Measurements from ENCODE around the gene THRB. TPM values are rescaled to one million over a fixed set of nuclear protein-coding genes. Genes with fewer than 3 reads are reported as not detected.

THRB gene
- total RNA-seq, 1 experiment from 2014 or later: not detected

GRCh38 chr3:24443476-24443875 is 51.2 kb downstream of the THRB start:
- no peaks in the 10 kb centered on the region for H4K20me1 ChIP-seq (ENCODE audit: insufficient read depth, low read depth, low read length)
- H3K27ac ChIP-seq (ENCODE audit: low read length): no peak overlapping the region
- no peak for DNase-seq
- no peak overlapping the region for H3K4me3 ChIP-seq (ENCODE audit: low read length)
- H3K4me2 ChIP-seq (ENCODE audit: low read depth, low read length, poor library complexity, severe bottlenecking): no peak overlapping the region
- H3K9me3 ChIP-seq (ENCODE audit: low read length): no peaks in the 10 kb centered on the region
- no peaks in the 10 kb centered on the region for H3K79me2 ChIP-seq (ENCODE audit: low read length)
- no peak overlapping the region for H3K9ac ChIP-seq (ENCODE audit: low read length)
- H2AFZ ChIP-seq (ENCODE audit: low read length): no peak overlapping the region
- H3K36me3 ChIP-seq (ENCODE audit: insufficient read depth, low read length): no peaks in the 10 kb centered on the region
- no peaks in the 10 kb centered on the region for H3K4me1 ChIP-seq (ENCODE audit: low read length)
- H3K27me3 ChIP-seq (ENCODE audit: low read length): no peaks in the 10 kb centered on the region
- H3K9me2 ChIP-seq (replicated peaks; ENCODE audit: insufficient read depth, low read length): no peaks in the 10 kb centered on the region

DNA sequence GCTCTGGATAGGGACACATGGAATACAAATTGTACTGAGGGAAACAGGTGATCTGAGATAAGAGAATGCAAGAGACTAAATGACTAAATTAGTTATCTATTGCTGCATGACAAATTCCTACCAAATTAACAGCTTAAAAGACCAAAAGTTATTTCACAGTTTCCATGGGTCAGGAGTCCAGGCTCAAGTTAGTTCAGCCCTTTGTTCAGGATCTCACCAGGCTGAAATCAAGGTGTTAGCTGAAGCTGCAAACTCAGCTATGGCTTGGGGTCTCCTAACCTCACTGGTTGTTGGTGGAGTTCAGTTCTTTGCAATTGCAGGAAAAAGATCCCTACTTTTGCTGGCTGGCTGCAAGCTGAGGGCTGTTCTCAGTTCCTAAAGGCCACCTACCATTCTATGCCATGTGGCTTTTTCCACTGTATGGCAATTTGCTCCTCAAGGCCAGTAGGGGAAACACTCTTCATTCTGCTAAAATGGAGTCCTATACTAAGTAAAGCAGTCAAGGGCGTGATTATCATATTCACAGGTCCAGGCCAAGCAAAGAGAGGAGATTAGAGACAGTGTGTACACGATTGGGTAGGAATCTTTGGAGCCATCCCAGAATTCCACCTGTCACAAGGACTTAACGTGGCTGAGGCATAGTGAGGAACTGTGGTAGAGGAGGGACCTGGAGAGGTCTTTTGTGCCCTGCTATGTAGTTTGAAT is 53.7 kb downstream of the THRB start:
- Histone ChIP-seq H3K79me2 (ENCODE audit: low read length) (no peaks in the 10 kb centered on the region), H3K9ac (ENCODE audit: low read length) (no peak overlapping the region), H3K27me3 (ENCODE audit: low read length) (no peaks in the 10 kb centered on the region), H3K4me3 (ENCODE audit: low read length) (no peak overlapping the region), H3K36me3 (ENCODE audit: insufficient read depth, low read length) (no peaks in the 10 kb centered on the region), H2AFZ (ENCODE audit: low read length) (no peak overlapping the region), H3K4me2 (ENCODE audit: low read depth, low read length, poor library complexity, severe bottlenecking) (no peak overlapping the region), H3K9me3 (ENCODE audit: low read length) (no peaks in the 10 kb centered on the region), H4K20me1 (ENCODE audit: insufficient read depth, low read depth, low read length) (no peaks in the 10 kb centered on the region), H3K4me1 (ENCODE audit: low read length) (no peaks in the 10 kb centered on the region), H3K27ac (ENCODE audit: low read length) (no peak overlapping the region), H3K9me2 (replicated peaks; ENCODE audit: insufficient read depth, low read length) (no peaks in the 10 kb centered on the region)
- DNase-seq: no peak

DNA sequence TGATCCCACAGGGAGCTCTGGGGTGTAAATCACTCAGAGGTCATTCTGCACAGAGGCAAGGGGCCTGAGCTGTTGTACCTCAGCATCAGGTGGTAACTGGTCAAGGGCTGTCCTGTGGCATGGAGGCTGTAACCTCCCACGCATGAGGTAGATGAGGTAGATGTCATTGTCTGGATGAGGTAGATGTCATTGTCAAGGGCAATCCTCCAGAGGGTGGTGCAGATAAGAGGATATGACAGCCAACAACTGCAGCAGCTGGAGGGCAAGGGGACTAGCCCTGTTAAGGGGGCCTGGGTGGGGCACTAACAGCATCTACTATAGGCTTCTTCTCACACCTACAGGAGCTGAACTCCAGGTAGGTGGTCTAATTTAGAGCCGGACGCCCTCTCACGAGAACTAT is 55.6 kb downstream of the THRB start:
- H3K9me2 ChIP-seq (replicated peaks; ENCODE audit: insufficient read depth, low read length): no peaks in the 10 kb centered on the region
- H3K79me2 ChIP-seq (ENCODE audit: low read length): no peaks in the 10 kb centered on the region
- H3K27ac ChIP-seq (ENCODE audit: low read length): no peak overlapping the region
- no peak overlapping the region for H2AFZ ChIP-seq (ENCODE audit: low read length)
- H3K9ac ChIP-seq (ENCODE audit: low read length): no peak overlapping the region
- no peaks in the 10 kb centered on the region for H3K4me1 ChIP-seq (ENCODE audit: low read length)
- no peak overlapping the region for H3K4me3 ChIP-seq (ENCODE audit: low read length)
- DNase-seq: no peak
- H3K9me3 ChIP-seq (ENCODE audit: low read length): no peaks in the 10 kb centered on the region
- H3K36me3 ChIP-seq (ENCODE audit: insufficient read depth, low read length): no peaks in the 10 kb centered on the region
- H4K20me1 ChIP-seq (ENCODE audit: insufficient read depth, low read depth, low read length): no peaks in the 10 kb centered on the region
- H3K4me2 ChIP-seq (ENCODE audit: low read depth, low read length, poor library complexity, severe bottlenecking): no peak overlapping the region
- no peaks in the 10 kb centered on the region for H3K27me3 ChIP-seq (ENCODE audit: low read length)

DNA sequence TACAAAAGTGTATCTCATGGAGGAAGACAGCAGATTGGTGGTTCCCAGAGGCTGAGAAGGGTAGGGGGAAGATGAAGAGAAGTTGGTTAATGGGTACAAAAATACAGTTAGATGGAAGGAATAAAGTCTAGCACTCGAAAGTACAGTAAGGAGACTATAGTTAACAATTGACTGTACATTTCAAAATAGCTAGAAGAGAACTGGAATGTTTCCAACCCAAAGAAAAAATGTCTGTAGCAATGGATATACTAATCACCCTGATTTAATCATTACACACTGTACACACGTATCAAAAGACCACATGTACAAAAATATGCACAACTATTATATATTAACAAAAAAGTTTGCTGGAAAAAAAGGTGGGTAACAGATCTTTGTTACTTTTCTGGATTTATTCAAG is 57.3 kb downstream of the THRB start:
- Histone ChIP-seq H3K27me3 (ENCODE audit: low read length) (no peaks in the 10 kb centered on the region), H3K36me3 (ENCODE audit: insufficient read depth, low read length) (no peaks in the 10 kb centered on the region), H4K20me1 (ENCODE audit: insufficient read depth, low read depth, low read length) (no peaks in the 10 kb centered on the region), H3K9me2 (replicated peaks; ENCODE audit: insufficient read depth, low read length) (no peaks in the 10 kb centered on the region), H3K4me3 (ENCODE audit: low read length) (no peak overlapping the region), H3K4me1 (ENCODE audit: low read length) (no peaks in the 10 kb centered on the region), H3K9me3 (ENCODE audit: low read length) (no peaks in the 10 kb centered on the region), H3K4me2 (ENCODE audit: low read depth, low read length, poor library complexity, severe bottlenecking) (no peak overlapping the region), H2AFZ (ENCODE audit: low read length) (no peak overlapping the region), H3K79me2 (ENCODE audit: low read length) (no peaks in the 10 kb centered on the region), H3K9ac (ENCODE audit: low read length) (no peak overlapping the region), H3K27ac (ENCODE audit: low read length) (no peak overlapping the region)
- no peak for DNase-seq

GRCh38 chr3:24435584-24435983 is 59.1 kb downstream of the THRB start:
- Histone ChIP-seq H3K4me3 (ENCODE audit: low read length) (no peak overlapping the region), H3K9me2 (replicated peaks; ENCODE audit: insufficient read depth, low read length) (no peaks in the 10 kb centered on the region), H3K4me2 (ENCODE audit: low read depth, low read length, poor library complexity, severe bottlenecking) (no peak overlapping the region), H3K27me3 (ENCODE audit: low read length) (no peaks in the 10 kb centered on the region), H4K20me1 (ENCODE audit: insufficient read depth, low read depth, low read length) (no peaks in the 10 kb centered on the region), H3K36me3 (ENCODE audit: insufficient read depth, low read length) (no peaks in the 10 kb centered on the region), H3K27ac (ENCODE audit: low read length) (no peak overlapping the region), H3K9me3 (ENCODE audit: low read length) (no peaks in the 10 kb centered on the region), H2AFZ (ENCODE audit: low read length) (no peak overlapping the region), H3K9ac (ENCODE audit: low read length) (no peak overlapping the region), H3K4me1 (ENCODE audit: low read length) (no peaks in the 10 kb centered on the region), H3K79me2 (ENCODE audit: low read length) (no peaks in the 10 kb centered on the region)
- no peak for DNase-seq

- H3K27me3 ChIP-seq (ENCODE audit: low read length): no peaks in the 10 kb centered on the region
- no peaks in the 10 kb centered on the region for H4K20me1 ChIP-seq (ENCODE audit: insufficient read depth, low read depth, low read length)
- no peaks in the 10 kb centered on the region for H3K4me1 ChIP-seq (ENCODE audit: low read length)
- H3K4me3 ChIP-seq (ENCODE audit: low read length): no peak overlapping the region
- DNase-seq: no peak
- no peaks in the 10 kb centered on the region for H3K9me2 ChIP-seq (replicated peaks; ENCODE audit: insufficient read depth, low read length)
- H3K36me3 ChIP-seq (ENCODE audit: insufficient read depth, low read length): no peaks in the 10 kb centered on the region
- no peak overlapping the region for H2AFZ ChIP-seq (ENCODE audit: low read length)
- H3K9ac ChIP-seq (ENCODE audit: low read length): no peak overlapping the region
- no peak overlapping the region for H3K4me2 ChIP-seq (ENCODE audit: low read depth, low read length, poor library complexity, severe bottlenecking)
- no peaks in the 10 kb centered on the region for H3K9me3 ChIP-seq (ENCODE audit: low read length)
- H3K79me2 ChIP-seq (ENCODE audit: low read length): no peaks in the 10 kb centered on the region
- H3K27ac ChIP-seq (ENCODE audit: low read length): no peak overlapping the region
Observed at GRCh38 chr3:24434651-24435050, 60.0 kb downstream of the THRB start.

DNA sequence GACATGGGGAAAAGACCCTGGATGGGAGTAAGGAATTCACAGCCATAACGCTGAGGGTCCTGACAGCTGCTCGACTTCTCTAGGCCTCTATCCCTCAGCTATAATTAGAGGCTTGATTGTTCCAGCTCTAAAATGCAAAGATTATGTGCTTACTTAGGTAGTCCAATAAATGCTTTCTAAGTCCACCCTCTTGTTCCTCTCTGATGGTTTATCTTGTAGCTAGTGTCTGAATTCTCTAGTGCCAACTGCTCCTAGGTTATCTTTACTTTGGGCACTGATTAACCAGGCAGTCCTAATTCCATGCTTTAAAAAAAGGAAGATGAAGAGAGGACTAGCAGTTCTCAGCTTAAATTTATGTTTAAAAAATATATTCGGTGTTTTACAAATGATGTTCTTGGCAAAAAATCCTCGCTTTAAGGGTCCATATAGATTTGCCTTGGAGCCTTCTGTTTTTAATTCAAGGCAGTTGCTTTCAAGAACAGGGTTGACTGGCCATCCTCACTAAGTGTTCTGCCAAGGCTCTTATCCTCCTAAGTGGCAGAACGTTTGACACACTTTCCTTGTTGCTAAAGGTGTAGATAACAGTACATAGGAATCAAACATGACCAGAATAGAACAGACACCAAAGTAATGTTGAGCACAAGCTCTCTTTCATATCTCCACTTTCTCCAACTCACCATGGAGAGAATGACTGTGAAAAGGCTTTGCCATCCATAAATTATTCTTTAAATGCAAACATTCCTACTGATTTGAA is 60.6 kb downstream of the THRB start:
- Histone ChIP-seq H3K27me3 (ENCODE audit: low read length) (no peaks in the 10 kb centered on the region), H3K4me3 (ENCODE audit: low read length) (no peak overlapping the region), H3K9me3 (ENCODE audit: low read length) (no peaks in the 10 kb centered on the region), H2AFZ (ENCODE audit: low read length) (no peak overlapping the region), H3K4me1 (ENCODE audit: low read length) (no peaks in the 10 kb centered on the region), H3K79me2 (ENCODE audit: low read length) (no peaks in the 10 kb centered on the region), H3K27ac (ENCODE audit: low read length) (no peak overlapping the region), H3K36me3 (ENCODE audit: insufficient read depth, low read length) (no peaks in the 10 kb centered on the region), H4K20me1 (ENCODE audit: insufficient read depth, low read depth, low read length) (no peaks in the 10 kb centered on the region), H3K9me2 (replicated peaks; ENCODE audit: insufficient read depth, low read length) (no peaks in the 10 kb centered on the region), H3K4me2 (ENCODE audit: low read depth, low read length, poor library complexity, severe bottlenecking) (no peak overlapping the region), H3K9ac (ENCODE audit: low read length) (no peak overlapping the region)
- no peak for DNase-seq

GRCh38 chr3:24432989-24433388 is 61.7 kb downstream of the THRB start:
- no peak for DNase-seq
- Histone ChIP-seq H3K4me2 (ENCODE audit: low read depth, low read length, poor library complexity, severe bottlenecking) (no peak overlapping the region), H3K36me3 (ENCODE audit: insufficient read depth, low read length) (no peaks in the 10 kb centered on the region), H3K4me1 (ENCODE audit: low read length) (no peaks in the 10 kb centered on the region), H3K27me3 (ENCODE audit: low read length) (no peaks in the 10 kb centered on the region), H3K27ac (ENCODE audit: low read length) (no peak overlapping the region), H3K79me2 (ENCODE audit: low read length) (no peaks in the 10 kb centered on the region), H2AFZ (ENCODE audit: low read length) (no peak overlapping the region), H3K9me2 (replicated peaks; ENCODE audit: insufficient read depth, low read length) (no peaks in the 10 kb centered on the region), H3K9me3 (ENCODE audit: low read length) (no peaks in the 10 kb centered on the region), H4K20me1 (ENCODE audit: insufficient read depth, low read depth, low read length) (no peaks in the 10 kb centered on the region), H3K9ac (ENCODE audit: low read length) (no peak overlapping the region), H3K4me3 (ENCODE audit: low read length) (no peak overlapping the region)

Data from Karpas-422 (cell line).